ENCODE data around the gene ZNF444.

Gene ZNF444

DNA sequence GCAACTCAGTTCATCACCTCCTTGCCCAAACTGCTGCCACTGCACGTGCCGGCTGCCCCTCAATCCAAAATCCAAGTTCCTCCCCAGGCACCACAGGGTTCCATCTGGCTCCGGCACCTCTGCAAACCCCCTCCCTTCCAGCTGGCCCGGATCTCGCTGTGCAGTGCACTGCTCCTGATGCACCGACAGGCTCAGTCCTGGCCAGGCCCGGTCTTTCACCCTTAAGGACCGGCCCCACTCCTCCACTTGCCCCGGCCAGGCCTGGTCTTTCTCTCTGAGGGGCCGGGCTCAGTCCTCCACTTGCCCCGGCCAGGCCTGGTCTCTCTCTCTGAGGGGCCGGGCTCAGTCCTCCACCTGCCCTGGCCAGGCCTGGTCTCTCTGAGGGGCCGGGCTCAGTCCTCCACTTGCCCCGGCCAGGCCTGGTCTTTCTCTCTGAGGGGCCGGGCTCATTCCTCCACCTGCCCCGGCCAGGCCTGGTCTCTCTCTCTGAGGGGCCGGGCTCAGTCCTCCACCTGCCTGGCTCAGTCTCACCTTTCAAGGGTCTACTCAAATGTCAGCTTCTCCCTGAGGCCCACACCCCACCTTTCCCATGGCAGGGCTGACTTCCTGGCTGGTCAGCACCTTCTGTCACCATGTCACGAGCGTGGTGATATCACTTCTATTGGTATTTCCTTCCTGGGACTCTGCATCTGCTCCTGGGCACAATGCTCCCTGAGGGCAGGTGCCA lies 26.9 kb upstream of the ZNF444 start:
- Mint-ChIP-seq H3K36me3 (peaks cover 24% of the 10 kb centered on the region), H3K4me3 (peak overlapping the region; percentile 3), H3K27ac (peak overlapping the region; percentile 87), H3K4me1 (peaks cover 62% of the 10 kb centered on the region), H3K9me3 (no peaks in the 10 kb centered on the region)
- DNase-seq (ENCODE audit: low spot score in 2 of 2) = no peak
- ATAC-seq = no peak

GRCh38 chr19:56114778-56115110 lies 26.3 kb upstream of the ZNF444 start:
- Mint-ChIP-seq H3K9me3 (no peaks in the 10 kb centered on the region), H3K4me1 (peaks cover 68% of the 10 kb centered on the region), H3K4me3 (peak overlapping the region; percentile 3), H3K36me3 (peaks cover 29% of the 10 kb centered on the region), H3K27ac (peak overlapping the region; percentile 87)
- DNase-seq (ENCODE audit: low spot score in 2 of 2) (no peak), ATAC-seq (no peak)

DNA sequence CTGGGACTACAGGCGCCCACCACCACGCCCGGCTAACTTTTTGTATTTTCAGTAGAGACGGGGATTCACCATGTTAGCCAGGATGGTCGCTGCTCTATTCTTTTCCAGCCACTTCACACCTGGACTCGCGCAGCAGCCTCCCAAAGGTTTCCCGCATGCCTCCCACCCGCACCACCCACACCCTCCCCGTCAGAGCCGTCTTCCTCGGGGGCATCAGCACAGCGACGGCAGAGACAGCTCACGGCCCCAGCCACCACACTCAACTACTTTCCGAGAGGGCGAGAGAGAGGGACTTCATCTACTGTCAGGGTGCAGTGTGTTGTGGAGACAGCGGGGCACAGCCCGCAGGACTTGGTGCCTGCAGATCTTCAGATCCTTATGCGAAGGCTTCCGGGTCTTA lies 25.6 kb upstream of the ZNF444 start:
- no peak for ATAC-seq
- H3K36me3 Mint-ChIP-seq = peaks cover 34% of the 10 kb centered on the region
- no peak overlapping the region for H3K4me3 Mint-ChIP-seq
- H3K9me3 Mint-ChIP-seq = no peaks in the 10 kb centered on the region
- no peak for DNase-seq (ENCODE audit: low spot score in 2 of 2)
- H3K4me1 Mint-ChIP-seq = peaks cover 75% of the 10 kb centered on the region
- H3K27ac Mint-ChIP-seq = no peak overlapping the region

- Mint-ChIP-seq H3K4me1 (peaks cover 73% of the 10 kb centered on the region), H3K36me3 (peaks cover 44% of the 10 kb centered on the region), H3K4me3 (no peak overlapping the region), H3K9me3 (no peaks in the 10 kb centered on the region), H3K27ac (peak overlapping the region; percentile 60)
- DNase-seq (ENCODE audit: low spot score in 2 of 2) (no peak), ATAC-seq (no peak)
These were observed 24.5 kb upstream of the ZNF444 start for GRCh38 chr19:56116606-56117005.

DNA sequence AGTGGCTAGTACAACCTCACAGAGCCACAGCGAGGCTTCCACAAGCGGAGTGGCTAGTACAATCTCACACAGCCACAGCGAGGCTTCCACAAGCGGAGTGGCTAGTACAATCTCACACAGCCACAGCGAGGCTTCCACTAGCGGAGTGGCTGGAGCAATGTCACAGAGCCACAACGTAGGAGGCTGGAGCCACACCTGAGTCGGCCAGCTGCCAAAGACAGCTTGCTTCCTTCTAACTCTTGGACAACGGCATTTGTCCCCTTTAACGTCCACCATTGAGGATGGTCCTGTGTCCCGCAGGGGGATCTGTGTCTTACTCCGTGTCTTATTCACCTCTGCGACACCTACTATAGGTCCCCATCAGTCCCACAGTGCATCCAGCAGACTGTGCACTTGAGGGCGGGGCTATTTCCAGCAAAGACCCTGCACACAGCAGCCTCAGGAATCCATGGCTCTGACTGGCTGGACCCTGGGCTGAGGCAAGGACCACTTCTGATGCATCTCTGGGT lies 23.7 kb upstream of the ZNF444 start:
- peak overlapping the region; percentile 8 for H3K27ac Mint-ChIP-seq
- no peak for ATAC-seq
- no peaks in the 10 kb centered on the region for H3K9me3 Mint-ChIP-seq
- peaks cover 65% of the 10 kb centered on the region for H3K4me1 Mint-ChIP-seq
- no peak for DNase-seq (ENCODE audit: low spot score in 2 of 2)
- peaks cover 46% of the 10 kb centered on the region for H3K36me3 Mint-ChIP-seq
- H3K4me3 Mint-ChIP-seq = no peak overlapping the region

DNA sequence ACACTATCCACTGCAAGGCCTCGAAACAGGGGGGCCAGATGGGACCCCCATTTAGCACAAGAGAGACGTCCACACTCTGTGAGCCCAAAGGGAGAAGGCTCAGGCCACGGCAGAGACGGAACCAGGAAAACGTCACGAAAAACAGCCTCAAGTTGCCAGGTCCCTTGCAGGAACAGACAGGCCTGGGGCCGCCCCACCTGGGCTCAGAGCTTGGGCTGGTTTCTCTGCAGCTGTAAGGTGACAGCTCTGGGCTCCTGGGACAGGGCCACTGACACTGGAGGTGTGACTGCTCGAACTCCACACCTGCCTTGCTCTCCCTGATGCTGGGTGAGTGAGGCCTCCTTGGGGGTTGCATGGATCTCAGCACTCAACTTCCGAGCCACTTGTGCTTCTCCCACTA lies 23.2 kb upstream of the ZNF444 start:
- Mint-ChIP-seq H3K27ac (peak overlapping the region; percentile 8), H3K36me3 (peaks cover 45% of the 10 kb centered on the region), H3K4me1 (peaks cover 61% of the 10 kb centered on the region), H3K9me3 (no peaks in the 10 kb centered on the region), H3K4me3 (no peak overlapping the region)
- ATAC-seq (no peak), DNase-seq (ENCODE audit: low spot score in 2 of 2) (no peak)

DNA sequence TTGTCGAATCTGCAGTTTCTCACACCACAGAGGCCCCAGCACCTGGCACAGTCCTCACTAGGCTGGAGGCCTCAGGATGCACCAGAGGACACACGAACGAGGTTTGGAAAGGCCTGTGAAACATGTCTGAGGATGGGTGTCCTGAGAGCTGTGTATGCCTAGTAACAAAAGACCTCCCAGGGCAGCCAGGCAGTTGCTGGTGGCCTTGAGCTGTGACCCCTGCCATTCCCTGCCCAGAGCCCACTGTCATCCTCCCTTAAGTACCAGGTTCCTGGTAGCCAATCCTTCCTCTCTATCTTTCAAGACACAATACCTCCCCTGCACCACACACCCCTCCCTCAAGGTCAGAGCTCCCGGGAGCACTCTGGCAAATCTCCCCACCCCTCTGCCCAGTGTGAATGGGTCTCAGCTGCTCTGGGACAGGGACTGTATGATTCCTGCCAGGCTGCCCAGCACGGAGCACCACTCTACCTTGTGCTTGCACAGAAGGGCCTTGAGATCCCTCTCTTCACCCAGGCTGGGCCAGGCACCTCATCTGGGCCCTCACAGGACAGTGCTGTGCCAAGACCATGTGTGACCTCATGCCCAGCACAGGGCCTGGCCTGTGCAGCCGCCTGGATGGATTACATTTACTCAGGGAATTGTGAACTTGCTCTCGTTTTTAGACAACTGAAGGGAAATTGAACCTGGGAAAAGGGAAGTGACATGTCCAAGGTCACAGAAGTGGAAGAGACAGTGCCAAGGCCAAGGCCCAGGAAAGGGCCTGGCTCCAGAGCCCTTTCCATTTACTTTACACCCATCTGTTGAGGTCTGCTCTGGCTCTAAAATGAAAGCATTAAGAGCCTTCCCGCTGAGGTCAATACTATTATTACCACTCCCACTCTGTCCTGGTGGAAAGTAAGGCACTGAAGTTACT lies 22.2 kb upstream of the ZNF444 start:
- DNase-seq (ENCODE audit: low spot score in 2 of 2) (no peak), ATAC-seq (no peak)
- Mint-ChIP-seq H3K27ac (peak overlapping the region; percentile 98), H3K4me1 (peaks cover 51% of the 10 kb centered on the region), H3K9me3 (no peaks in the 10 kb centered on the region), H3K4me3 (peak overlapping the region; percentile 83), H3K36me3 (peaks cover 41% of the 10 kb centered on the region)

DNA sequence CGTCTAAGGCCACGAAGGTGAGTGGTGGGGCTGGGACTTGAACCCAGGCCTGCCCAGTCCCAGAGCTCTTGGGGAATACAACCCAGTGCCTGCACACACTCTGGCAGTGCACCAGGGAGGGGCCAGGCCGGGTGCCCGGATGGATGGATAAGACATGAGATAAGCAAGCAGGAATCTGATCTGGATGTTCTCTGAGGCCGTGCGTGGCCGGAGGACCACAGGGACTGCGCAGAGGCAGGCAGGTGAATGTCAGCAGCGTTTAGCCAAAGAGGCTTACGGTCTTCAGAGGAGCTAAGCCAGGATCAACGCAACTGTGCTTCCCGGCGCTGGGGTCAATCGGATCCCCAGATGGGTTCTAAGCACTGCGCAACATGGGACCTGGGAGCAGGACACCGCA lies 21.5 kb upstream of the ZNF444 start:
- H3K36me3 Mint-ChIP-seq = peaks cover 41% of the 10 kb centered on the region
- H3K4me3 Mint-ChIP-seq = peak overlapping the region; percentile 83
- DNase-seq (ENCODE audit: low spot score in 2 of 2) (no peak), ATAC-seq (no peak)
- H3K9me3 Mint-ChIP-seq = no peaks in the 10 kb centered on the region
- H3K27ac Mint-ChIP-seq = peak overlapping the region; percentile 98
- H3K4me1 Mint-ChIP-seq = peaks cover 44% of the 10 kb centered on the region

GRCh38 chr19:56120002-56120370 lies 21.1 kb upstream of the ZNF444 start:
- Mint-ChIP-seq H3K9me3 (no peaks in the 10 kb centered on the region), H3K27ac (peak overlapping the region; percentile 98), H3K4me1 (peaks cover 40% of the 10 kb centered on the region), H3K36me3 (peaks cover 37% of the 10 kb centered on the region), H3K4me3 (peak overlapping the region; percentile 83)
- peak in 1 of 2 donors; percentile 57 for DNase-seq (ENCODE audit: low spot score in 2 of 2)
- no peak for ATAC-seq

DNA sequence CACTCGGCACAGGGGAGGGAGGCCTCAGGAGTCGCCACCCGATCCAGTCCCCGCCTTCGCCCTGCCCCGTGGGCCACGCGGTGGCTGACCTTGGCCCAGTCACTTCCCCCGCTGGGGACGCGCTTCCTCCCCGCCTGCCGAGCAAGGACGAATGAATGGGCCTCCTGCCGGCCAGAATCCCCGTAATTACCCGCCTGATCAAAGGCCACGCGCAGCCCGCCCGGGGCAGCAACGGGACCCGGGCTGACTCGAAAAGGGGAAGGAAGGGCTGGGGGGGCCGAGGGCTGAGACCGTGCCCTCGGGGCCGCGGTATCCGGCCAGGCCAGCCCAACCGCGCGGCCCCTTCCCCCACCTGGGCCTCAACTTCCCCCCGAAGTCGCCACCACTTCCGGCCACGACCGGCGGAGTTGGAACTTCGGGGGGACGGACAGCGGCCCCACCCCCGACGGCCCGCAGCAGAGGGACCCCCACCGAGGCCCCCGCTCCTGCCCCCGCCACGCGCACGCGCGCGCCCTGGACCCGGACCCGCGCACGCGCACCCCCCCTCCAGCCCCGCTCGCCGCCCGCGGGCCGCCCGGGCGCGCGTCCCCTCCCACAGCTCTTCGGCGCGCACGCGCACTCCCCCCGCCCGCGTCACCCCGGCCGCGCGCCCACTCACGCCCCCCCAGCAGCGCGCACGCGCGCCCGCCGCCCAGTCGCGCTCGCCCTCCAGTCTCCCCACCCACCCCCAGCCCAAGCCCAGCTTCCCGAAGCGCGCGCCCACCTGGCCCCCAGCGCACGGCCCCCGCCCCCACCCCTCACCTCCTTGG lies 20.5 kb upstream of the ZNF444 start:
- DNase-seq (ENCODE audit: low spot score in 2 of 2) = peak; percentile 84 to 90
- Mint-ChIP-seq H3K36me3 (peaks cover 31% of the 10 kb centered on the region), H3K27ac (peak overlapping the region; percentile 98), H3K4me3 (peak overlapping the region; percentile 83), H3K4me1 (peaks cover 37% of the 10 kb centered on the region), H3K9me3 (no peaks in the 10 kb centered on the region)
- peak; percentile 62 for ATAC-seq

DNA sequence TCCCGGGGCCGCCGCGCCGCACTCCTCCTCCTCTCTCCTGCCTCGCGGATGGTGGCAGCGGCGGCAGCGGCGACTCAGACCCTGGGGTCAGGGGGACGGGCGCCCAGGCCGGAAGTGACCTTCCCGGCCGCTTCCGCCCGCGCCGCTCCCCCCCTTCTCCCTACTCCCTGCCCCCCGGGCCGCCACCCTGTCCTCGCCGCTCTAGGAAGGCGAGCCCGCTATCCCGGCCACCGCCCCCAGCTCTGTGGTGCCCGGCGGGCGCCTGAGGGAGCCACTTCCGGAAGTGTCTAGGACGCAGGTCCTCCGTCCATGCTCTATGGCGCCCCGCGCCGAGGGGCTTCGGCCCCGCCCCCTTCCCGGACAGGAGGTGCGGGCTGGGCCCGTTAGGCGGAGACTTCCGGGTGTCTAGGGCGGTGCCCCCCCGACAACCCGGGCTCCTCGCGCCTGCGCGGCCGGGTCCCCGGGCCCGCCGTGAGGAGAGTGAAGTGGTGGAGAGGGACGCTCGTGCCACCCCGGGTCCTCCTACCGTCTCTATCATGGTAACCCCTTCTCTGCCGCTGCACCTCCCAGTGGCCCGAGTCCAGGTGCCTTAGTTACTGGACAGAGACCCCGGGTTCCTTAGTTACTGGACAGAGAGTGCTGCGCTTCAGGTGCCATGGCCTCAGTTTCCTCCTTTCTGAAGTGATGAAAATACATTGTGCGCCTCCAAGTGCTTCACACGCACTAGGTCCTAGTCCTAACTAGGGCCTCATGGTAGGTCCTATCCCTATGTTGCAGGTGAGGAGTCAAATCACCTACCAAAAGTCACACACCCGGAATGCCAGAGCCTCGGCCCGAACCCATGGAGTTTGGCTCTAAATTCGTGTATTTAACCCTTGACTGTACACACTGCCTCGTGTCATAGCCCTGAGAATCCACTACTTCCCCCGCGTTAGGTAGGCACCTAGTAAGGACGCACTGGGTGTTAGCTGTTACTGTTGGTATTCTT lies 19.6 kb upstream of the ZNF444 start, which contains the start of gene ZNF787:
Gene ZNF787, minus strand, starts transcription at position 116 of the 988 bp plus-strand sequence. CDS start 18,078 bp downstream, outside the sequence.
- H3K27ac Mint-ChIP-seq = peak within 1 kb of the TSS; percentile 98
- peaks cover 35% of the 10 kb centered on the region for H3K4me1 Mint-ChIP-seq
- H3K9me3 Mint-ChIP-seq = no peaks in the 10 kb centered on the region
- ATAC-seq = peak; percentile 90
- H3K4me3 Mint-ChIP-seq = peak within 1 kb of the TSS; percentile 83
- H3K36me3 Mint-ChIP-seq = peaks cover 28% of the 10 kb centered on the region
- peak; percentile 95 to 99 for DNase-seq (ENCODE audit: low spot score in 2 of 2)

DNA sequence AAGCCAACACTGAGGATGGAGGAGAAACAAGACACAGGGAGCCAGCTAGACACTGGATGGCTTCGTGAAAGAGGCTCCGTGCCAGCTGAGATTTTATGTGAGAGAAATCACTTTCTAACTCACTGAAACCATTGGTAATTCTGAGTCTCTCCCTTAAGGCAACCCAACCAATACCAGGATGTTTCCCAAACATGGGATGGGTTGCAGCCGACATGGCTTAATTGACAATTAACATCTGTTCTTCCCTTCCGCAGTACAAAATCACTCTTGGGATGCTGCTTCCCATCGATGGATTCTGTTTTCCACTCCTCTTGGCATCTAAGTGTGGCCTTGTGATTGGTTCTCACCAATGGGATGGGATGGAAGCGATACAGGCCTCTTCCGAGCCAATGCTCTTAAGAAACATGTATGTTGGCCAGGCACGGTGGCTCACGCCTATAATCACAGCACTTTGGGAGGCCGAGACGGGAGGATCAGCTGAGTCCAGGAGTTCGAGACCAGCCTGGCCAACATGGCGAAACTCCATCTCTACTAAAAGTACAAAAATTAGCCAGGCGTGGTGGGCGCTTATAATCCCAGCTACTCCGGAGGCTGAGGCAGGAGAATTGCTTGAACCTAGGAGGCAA lies 17.7 kb upstream of the ZNF444 start:
- H3K4me3 Mint-ChIP-seq = no peak overlapping the region
- peaks cover 28% of the 10 kb centered on the region for H3K36me3 Mint-ChIP-seq
- DNase-seq (ENCODE audit: low spot score in 2 of 2) (no peak), ATAC-seq (no peak)
- peaks cover 21% of the 10 kb centered on the region for H3K4me1 Mint-ChIP-seq
- H3K9me3 Mint-ChIP-seq = no peaks in the 10 kb centered on the region
- H3K27ac Mint-ChIP-seq = no peak overlapping the region

- peaks cover 10% of the 10 kb centered on the region for H3K4me1 Mint-ChIP-seq
- no peak overlapping the region for H3K27ac Mint-ChIP-seq
- H3K4me3 Mint-ChIP-seq = no peak overlapping the region
- H3K36me3 Mint-ChIP-seq = peaks cover 19% of the 10 kb centered on the region
- ATAC-seq (no peak), DNase-seq (ENCODE audit: low spot score in 2 of 2) (no peak)
- no peaks in the 10 kb centered on the region for H3K9me3 Mint-ChIP-seq
These were observed 16.5 kb upstream of the ZNF444 start for GRCh38 chr19:56124578-56124977.
